Liver (tissue), 3 donors: ENCODE data around the gene ABCA13.

Experiments
- CTCF ChIP-seq: fragments of 150-350 bp; IDR thresholded peaks from 2 replicates; pipeline ENCODE4 v1.5.1; 2017; ENCODE audit warnings: improper control_type of control experiment, low read depth, low read length; ENCODE audit not compliant: missing input control
- JUND ChIP-seq, 2 donors: IDR thresholded peaks; 2 replicates each; pipeline ENCODE4 v1.6.1; 2016; ENCODE audit warnings: antibody characterized with exemption in 2 of 2
- MAX ChIP-seq: IDR thresholded peaks from 2 replicates; pipeline ENCODE4 v1.6.1; 2016; ENCODE audit warnings: antibody characterized with exemption
- REST ChIP-seq: IDR thresholded peaks from 2 replicates; pipeline ENCODE4 v1.6.1; 2016; ENCODE audit warnings: antibody characterized with exemption, mild to moderate bottlenecking
- donor health status: healthy.
- donor health status: healthy.

GRCh38 chr7:48188776-48189520 lies 17.7 kb downstream of the ABCA13 start:
- TF ChIP-seq REST = no peak
- no peak for TF ChIP-seq CTCF
- TF ChIP-seq MAX = no peak
- TF ChIP-seq JUND (IDR thresholded peaks at IDR 0.05) = no peak
